Subcutaneous adipose tissue (tissue), 4 donors: ENCODE results near the gene ZC3H12C. TPM values are rescaled to one million over a fixed set of nuclear protein-coding genes. Genes with fewer than 3 reads are reported as not detected.

Experiments used
- CTCF ChIP-seq: fragments of 450-650 bp; IDR thresholded peaks from one replicate; pipeline ENCODE4 v1.5.1; 2016; ENCODE audit warnings: low read depth, mild to moderate bottlenecking, control low read depth, antibody characterized with exemption, moderate library complexity
- total RNA-seq, 4 donors: library from RNA; depleted of rRNA; stranded (reverse); fragments of >200 nt; gene quantifications; one replicate each; pipeline ENCODE4 v1.1.0, GENCODE V29; 2016

ZC3H12C gene
- total RNA-seq, 4 donors from 2014 or later: 14.7 to 22.2 (median 17.4) TPM

- no peak for TF ChIP-seq CTCF
Measured at GRCh38 chr11:110156503-110156902, 63.3 kb downstream of the ZC3H12C start.

DNA sequence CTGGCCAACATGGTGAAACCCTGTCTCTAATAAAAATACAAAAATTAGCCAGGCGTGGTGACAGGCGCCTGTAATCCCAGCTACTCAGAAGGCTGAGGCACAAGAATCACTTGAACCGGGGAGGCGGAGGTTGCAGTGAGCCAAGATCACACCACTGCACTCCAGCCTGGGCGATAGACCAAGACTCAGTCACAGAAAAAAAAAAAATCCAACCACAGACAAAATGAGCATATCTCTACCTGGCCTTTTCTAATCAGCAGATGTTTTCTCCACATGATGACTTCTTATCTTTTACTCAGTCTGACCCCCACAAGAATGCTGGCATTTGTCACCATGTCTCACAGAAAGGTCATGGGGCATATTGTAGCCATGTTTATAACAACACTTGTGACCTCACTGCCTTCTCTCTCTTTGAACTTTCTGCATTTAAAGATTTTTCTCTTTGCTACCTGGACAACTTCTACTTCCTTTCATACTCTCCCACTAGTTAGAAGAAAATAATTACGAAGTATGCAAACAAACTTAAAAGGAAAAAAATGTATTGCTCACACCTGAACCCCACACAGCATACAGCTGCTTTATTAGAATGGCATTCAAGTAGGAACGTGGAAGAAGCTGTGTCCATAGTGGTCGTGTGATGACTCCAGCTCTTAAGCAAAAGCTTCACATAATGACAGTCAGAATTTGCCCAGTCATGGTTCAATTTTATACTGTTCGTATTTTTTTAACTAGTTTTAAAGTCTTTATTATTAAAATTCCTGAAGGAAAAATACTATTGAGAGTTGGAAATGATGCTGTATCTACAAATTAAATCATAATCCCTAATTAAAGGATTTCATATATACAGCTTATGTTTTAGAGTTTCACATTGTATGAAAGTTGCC is 65.4 kb downstream of the ZC3H12C start:
- TF ChIP-seq CTCF: no peak

- TF ChIP-seq CTCF: no peak
Measured at GRCh38 chr11:110159476-110159875, 66.3 kb downstream of the ZC3H12C start.

DNA sequence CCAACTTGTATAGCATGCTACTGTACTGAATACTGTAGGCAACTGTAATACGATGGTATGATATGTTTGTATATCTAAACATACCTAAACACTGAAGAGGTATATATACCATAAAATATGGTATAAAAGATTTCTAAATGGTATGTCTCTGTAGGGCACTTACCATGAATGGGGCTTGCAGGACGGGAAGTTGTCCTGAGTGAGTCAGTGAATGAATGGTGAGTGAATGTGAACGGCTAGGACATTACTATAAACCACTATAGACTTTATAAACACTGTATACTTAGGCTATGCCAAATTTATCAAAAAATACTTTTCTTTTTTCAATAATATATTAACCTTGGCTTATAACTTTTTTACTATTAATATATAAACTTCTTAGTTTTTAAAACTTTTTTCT is 66.8 kb downstream of the ZC3H12C start:
- no peak for TF ChIP-seq CTCF

DNA sequence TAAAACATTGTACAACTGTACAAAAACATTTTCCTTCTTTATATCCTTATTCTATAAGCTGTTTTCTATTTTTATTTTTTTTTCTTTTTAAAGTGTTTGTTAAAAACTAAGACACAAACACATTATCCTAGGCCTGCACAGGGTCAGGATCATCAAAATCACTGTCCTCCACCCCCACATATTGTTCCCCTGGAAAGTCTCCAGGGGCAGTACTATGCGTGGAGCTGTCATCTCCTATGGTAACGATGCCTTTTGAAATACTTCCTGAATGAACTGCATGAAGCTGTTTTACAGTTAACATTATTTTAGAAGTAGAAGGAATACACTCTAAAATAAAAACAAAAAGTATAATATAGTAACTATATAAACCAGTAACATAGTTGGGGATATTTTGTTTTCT is 67.2 kb downstream of the ZC3H12C start:
- no peak for TF ChIP-seq CTCF

DNA sequence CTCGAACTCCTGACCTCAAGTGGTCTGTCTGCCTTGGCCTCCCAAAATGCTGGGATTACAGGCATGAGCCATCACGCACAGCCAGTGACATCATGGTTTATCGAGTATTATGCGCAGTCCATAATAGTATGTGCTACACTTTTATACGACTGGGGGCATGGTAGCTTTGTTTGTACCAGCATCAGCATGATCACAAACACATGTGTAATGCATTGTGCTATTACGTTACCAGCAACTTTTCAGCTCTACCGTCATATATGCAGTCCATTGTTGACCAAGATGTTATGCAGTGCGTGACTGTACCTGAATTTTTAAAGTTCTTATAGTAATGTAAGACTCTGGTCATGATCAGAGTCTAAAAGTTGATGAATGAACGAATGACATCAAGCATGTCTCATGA is 67.9 kb downstream of the ZC3H12C start:
- TF ChIP-seq CTCF: no peak

DNA sequence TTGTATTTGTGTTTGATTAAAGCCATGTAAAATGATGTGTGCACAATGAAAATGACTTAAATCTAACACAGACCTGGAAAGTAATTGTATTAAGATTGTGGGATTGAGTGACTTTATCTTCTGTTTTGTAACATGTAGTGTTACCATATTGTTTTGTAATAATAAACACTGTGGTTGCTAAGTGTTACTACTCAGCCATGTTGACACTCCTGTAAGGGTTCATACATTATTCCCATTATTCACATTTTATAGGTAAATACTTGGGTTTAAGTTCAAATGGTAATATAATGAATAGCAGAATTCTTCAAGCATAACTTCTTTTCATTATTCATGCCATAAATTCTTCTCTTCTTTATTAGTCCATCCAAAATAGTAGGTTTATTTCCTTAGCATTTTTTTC is 69.0 kb downstream of the ZC3H12C start:
- TF ChIP-seq CTCF: no peak
